HG03439 (cell line): ENCODE results near the gene CALN1.

ENCODE experiments used
- ATAC-seq: cut with Tn5 transposase; IDR thresholded peaks from one replicate; pipeline ENCODE4 v1.9.1; 2021; ENCODE audit warnings: mild to moderate bottlenecking, moderate library complexity; ENCODE audit not compliant: unreplicated experiment

Gene CALN1

DNA sequence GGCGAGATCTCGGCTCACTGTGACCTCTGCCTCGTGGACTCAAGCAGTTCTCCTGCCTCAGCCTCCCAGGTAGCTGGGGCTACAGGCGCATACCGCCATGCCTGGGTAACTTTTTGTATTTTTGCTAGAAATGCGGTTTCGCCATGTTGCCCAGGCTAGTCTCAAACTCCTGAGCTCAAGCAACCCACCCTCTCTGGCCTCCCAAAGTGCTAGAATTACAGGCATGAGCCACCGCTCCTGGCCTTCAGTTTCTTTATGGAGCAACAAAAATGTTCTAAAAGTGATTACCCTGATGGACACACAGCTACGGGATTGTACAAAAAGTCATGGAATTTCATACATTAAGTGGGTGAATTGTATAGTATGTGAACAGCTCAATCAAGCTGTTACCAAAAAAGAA is 216.0 kb downstream of the CALN1 start:
- ATAC-seq: no peak

DNA sequence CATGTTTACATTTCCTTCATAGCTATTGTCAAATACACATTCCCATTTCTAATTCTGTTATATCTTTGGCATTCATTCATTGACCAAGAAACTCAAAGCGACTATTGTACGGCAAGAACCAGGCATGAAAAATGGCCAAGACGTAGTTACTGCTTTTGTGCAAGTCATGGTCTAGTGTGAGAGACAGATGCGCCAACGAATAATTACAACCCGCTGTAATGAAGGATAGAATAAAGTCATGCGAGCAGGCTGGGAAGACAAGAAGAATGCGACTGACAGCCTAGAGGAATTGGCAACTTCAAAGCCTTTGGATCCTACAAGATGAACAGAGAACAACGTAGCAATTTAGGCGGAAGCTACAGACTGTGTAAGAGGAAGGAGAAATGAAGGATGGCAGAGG is 221.2 kb downstream of the CALN1 start:
- ATAC-seq: no peak

DNA sequence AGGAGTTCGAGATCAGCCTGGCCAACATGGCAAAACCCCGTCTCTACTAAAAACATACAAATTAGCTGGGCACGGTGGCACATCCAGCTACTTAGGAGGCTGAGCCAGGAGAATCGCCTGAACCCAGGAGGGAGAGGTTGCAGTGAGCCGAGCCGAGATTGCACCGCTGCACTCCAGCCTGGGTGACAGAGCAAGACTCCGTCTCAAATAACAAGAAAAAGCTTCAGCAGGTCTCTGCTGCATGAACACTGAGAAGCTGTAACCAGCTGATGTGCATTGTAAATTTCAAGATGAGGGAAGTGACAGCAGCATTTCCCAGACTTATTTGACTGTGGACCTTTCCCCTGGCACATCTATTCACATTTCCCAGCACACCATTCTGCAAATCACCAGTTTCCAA is 222.0 kb downstream of the CALN1 start:
- ATAC-seq: no peak

DNA sequence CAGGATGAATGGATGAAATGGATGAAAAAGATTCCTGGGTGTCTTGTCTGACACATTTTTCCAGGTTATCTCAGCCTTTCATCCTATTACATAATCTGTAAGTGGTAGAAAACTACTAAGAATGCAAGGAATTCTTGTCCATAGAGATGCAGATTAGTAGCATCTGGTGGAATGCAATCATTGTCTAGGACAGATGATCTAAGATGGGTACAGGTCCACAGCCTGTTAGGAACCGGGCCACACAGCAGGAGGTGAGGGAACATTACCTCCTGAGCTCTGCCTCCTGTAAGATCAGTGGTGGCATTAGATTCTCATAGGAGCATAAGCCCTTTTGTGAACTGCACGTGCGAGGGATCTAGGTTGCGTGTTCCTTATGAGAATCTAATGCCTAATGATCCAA is 225.0 kb downstream of the CALN1 start:
- no peak for ATAC-seq

DNA sequence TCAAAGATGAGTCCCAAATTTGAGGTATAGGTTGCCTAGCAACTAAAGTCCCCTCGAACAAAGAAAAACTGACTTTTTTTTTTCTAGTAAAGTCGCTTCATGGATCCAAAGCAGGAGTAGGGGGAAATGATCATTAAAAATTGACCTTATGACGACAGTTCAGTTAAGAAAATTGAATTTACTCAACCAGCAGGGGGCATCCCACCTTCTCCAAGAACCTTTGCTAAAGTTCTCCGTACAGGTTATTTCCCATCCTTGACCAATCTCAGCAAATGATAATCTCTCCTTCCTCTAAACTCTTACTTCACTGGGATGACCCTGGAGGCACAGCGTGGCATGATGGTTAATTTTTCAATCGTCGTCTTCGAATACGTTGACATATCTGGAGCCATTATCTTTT is 228.3 kb downstream of the CALN1 start:
- no peak for ATAC-seq

DNA sequence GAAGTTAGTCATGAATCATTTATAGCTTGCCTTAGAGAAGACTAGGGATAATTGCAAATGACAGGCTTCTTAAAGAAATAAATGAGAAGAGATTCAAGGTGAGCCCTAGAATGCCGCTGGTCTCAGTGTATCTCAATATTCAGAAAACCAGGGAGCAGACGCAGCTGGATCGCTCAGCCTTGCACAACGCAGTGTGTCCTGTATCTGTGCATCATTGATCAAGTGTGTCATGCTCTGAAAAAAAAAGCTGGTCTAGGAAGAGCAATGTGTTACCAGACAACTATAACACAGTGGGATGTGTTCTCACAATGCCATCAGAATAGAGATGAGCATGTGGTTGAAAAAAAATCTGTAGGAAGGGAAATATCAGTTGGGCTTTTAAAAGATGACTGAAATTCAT is 230.1 kb downstream of the CALN1 start:
- ATAC-seq: no peak

DNA sequence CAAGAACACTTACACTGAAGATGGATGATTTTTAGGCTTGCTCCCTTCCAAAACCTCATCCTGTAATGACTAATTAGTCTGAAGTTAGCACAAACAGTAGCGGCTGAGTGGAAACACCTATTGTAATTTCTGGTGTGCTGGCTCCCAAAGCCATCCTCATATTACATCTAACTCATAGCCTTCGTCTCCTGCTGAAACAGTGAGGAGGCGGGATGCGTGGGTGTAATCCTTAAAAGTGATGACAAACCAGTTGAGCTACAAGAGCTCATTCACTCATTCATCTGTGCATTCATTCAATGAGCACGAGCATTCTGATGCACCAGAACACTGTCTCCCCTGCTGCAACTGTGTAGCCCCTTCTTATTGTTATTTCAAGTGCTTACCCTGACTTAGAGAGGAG is 235.3 kb downstream of the CALN1 start:
- no peak for ATAC-seq

DNA sequence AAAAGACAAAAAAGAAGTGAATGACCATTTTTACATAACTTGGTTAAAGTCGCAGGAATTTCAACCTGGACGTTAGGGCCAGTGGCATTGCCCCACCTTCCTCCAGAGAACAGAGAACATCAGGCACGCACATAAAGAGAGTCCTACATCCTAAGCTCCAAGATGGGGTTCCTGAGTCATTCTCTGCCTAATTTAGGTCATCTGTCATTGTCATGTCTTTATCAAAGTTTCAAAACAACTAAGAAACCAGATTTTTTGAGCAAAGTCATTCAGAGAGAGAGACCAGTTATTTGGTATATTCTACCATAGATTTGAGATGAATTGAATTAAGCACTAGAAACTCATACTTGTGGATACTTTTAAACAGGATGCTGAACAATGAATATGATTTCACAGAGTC is 241.7 kb downstream of the CALN1 start:
- ATAC-seq: no peak

DNA sequence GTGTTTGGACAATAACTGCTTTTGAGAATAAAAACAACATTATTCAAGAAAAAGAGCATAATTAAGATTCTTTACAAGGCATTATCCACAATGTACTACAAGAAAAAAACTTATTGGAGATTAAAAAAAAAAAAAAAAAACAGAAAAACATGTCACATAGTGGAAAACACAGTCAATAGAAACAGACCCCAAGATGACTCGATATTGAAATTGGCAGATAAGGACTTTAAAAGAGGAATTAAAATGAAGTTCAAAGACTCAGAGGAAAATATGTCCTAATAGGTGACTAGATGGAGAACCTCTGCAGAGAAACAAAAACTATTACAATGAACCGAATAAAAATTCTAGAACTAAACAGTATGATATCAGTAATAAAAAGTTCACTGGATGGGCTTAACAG is 248.9 kb downstream of the CALN1 start:
- no peak for ATAC-seq

DNA sequence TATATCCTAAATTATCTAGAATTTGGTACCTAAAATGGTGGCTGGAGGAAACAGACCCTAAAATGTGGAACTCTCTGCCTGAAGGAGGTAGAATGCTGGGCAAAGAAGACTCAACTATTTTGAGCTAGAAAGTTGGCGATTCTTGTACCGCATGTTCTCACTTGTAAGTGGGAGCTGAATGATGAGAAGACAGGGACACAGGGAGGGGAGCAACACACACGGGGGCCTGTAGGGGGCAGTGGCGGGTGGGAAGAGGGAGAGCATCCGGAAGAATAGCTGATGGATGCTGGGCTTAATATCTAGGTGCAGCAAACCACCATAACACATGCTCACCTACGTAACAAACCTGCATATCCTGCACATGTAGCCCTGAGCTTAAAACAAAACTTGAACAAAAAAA is 250.6 kb downstream of the CALN1 start:
- no peak for ATAC-seq

DNA sequence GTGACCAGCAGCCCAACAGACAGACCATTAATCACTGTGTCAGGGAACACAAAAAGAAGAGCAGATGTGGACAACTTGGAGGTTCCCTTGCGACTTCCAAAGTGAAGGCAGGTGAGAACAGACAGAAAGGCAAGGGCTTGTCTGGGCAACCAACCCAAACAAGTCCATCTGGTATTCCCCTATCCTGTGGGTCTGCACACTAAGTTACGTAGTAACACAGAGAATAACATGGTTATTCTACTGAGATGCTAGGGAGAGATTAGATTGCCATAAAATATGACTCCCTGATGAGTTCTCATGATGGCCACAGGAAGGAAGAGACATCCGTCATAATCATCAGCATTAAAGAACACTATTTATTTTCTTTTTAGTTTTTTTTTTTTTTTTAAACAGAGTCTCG is 252.2 kb downstream of the CALN1 start:
- ATAC-seq: no peak

DNA sequence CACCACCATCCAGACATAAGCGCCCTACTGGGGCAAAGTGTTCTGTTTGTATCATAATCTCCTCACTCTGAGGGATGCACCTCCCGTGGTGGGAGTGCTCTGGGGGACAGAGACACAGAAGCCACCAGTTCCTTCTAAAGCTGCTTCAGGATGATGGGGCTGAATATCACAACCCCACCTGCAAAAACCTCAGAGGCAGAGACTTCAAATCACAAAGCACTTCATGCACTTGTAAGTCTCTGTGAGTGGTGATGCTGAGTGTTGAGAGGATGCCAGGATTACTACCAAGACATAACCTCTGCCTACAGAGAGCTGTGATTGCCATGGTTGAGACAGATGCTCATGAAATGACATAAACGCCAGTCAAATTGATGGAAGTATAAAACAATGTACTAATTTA is 255.5 kb downstream of the CALN1 start:
- ATAC-seq: no peak

DNA sequence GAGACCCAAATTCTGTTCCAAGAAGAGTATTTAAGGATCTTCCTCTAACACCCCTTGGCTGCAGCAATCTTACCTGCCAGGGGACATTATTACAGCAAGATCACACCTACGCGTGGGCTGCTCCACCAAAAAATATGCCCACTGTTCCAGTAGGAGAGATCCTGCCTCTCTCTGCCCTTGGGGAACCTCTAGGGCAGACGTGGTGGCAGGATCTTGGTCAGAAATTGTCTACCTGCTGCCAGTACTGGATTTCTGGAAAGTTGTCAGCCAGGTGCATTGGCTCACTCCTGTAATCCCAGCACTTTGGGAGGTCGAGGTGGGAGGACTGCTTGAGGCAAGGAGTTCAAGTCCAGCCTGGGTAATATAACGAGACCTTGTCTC is 259.0 kb downstream of the CALN1 start:
- ATAC-seq: no peak

DNA sequence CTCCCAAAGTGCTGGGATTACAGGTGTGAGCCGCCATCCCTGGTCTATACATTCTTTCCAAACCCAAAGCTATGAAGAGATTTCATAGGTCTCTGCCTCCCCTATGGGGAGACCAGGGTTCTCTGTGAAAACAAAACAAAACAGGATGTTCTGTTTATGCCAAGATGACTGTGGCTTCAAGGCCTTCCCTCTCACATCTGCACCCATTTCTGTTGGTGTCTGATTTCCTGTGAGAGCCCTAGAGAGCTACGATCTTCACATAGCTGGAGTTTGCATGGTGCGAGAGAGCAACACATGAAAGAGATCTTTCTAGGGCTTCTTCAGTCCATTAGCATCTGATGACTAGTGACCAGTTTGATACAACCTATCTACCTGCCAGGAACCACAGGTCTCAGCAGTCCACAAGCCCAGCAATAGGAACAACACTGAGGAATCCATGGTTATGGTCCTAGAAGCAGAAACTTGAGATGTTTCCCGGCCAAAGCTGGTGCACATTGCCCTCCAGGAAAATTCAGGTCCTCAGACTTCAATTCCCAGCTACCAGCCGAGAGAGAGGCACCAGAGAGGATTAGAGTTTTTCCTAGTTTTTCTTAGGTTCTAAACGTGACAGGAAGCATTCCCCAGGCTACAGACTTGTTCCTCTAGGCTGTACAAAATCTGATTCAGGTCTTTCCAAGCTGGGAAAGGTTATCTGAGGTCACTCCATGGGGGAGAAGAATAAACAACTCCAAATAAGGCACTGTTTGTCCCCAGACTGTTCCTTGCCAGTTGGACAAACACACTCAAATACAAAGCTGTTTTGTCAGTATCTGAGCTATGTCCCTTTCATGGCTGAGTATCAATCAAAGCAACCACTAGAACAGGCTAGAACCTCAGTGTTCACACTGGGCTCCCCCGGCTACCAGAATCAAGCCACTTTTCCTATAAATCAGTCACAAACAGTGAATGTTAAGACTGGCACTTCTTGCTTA is 259.7 kb downstream of the CALN1 start:
- no peak for ATAC-seq

DNA sequence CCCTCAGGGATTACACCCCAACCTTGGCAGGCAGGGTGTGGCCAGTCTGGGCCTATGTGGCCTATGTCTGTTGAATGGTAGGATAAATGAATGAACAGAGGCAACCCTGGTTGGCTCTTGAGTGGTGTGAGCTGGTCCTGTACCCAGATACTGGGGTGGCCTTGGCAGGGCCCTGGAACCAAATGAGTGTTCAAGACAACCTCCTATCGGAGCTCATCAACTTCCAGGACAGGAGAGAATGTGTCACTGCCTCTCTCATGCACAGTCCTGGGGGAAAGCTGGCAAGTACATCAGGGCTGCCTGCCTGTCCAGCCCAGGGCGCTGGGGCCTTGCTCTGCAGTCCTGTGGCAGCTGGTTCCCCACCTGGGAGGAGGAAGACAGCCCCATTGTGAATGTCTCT is 271.6 kb downstream of the CALN1 start:
- ATAC-seq: no peak

DNA sequence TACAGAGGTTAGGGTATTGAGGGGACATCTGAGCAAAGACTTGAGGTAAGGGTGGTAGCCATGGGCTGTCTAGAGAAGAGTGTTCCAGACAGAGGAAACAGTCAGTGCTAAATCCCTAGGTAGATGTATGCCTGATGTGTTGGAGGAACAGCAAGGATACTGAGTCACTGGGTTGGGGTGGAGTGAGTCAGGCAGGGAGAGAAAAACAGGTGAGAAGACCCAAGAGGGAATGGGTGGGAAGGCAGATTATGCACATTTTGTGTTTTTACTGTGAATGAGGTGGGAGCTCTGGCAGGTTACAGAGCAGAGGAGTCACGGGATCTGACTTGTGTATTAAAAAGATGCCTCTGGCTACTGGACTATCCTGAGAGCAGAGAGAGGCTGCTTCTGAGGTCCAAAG is 285.0 kb downstream of the CALN1 start:
- ATAC-seq: no peak

DNA sequence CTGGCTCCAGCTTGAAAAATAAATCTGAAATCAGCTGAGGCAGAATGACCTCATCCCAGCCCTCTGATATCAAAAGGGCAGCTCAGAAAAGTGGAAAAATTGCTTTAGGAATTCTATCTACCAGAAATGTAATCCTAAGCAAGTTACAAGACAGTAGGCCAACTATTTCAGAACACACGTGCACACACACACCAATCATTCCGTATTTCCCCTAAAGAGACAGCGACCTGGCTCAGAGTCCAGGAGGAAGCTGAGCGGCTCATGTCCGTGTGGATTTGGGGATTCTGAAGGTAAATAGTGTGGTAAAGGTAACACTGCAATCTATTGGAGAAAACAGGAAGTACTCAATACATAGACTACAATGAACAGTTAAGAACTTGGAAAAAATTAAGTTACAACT is 288.2 kb downstream of the CALN1 start:
- no peak for ATAC-seq

DNA sequence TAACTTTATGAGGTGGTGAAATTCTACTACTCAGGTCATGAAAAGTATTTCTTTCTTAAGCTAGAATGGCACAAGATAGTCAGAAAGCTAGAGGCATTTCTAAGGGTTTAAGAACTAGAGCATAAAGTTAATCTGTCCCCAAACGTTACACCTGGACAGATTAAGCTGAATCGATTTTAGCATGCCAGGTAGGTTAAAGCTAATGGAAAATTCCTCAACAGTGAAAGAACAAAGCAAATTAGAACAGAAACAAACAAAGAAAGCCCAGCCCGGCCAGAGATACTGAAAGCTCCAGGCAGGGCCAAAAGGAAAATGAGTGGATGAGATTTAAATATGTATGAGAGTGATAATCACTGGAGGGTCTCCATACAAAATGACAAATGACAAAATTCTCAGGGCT is 293.8 kb downstream of the CALN1 start:
- ATAC-seq: no peak

DNA sequence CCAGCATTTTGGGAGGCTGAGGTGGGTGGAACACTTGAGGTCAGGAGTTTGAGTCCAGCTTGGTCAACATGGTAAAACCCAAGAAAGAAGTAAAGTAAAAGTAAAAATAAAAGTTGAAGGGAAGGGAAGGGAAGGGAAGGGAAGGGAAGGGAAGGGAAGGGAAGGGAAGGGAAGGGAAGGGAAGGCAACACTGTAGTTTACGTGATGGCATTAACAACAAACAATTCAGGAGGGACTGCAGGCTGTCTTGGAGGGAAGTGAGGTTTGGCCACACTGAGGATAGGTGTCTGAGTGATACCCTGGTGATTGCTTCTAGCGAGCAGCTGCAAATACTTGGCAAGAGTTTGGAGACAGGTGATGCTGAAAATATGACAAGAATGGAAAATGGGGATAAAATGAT is 298.0 kb downstream of the CALN1 start:
- no peak for ATAC-seq

DNA sequence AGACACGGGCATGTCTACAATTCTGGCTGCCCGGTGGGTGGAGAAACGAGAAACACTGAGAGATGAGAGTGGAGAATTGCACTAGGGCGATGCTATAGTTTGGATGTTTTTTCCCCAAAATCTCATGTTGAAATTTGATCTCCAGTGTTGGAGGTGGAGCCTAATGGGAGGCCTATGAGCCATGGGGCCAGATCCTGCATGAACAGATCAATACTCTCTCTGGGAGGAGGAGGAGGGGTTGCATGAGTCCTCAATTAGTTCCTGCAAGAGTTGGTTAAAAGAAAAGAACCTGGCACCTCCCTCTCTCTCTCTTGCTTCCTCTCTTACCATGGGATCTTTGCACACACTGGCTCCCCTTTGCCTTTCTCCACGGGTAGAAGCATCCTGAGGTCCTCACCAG is 299.1 kb downstream of the CALN1 start:
- no peak for ATAC-seq

DNA sequence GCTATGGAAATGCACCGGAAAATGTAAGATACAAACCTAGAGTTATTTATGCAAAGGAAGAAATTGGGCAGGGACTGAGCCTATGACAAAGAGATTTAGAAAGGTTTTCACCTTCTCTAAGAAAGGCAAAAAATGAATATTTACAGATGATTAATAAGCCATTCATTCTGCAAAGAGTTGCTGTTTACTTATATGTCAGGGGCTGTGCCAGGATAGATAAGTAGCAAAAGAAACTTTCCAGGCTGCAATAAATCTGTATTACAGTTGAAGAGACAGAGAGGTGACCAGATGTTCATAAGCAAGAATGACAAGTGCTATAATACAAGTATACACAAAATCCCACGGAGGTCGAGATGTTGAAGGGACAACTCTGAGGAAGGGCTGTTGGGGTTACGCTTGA is 299.6 kb downstream of the CALN1 start:
- ATAC-seq: no peak

DNA sequence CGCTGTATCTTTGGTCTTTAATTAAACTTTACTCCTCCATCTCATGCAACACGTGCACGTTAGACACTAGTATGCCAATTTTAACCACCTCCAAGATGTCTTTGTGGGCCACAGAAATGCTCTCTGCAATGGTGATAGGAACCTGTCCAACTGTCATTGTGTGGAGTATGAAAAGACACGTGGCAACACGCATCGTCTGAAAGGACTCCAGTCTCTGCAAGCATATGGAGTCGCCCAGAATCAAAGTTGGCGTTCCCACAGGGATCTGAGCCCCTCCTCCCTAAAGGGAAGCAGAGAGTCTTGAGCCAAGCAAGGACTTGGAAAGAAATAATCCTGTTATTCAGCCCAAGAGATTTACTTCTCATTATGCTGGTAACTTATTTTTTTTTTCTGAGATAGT is 301.1 kb downstream of the CALN1 start:
- ATAC-seq: no peak

DNA sequence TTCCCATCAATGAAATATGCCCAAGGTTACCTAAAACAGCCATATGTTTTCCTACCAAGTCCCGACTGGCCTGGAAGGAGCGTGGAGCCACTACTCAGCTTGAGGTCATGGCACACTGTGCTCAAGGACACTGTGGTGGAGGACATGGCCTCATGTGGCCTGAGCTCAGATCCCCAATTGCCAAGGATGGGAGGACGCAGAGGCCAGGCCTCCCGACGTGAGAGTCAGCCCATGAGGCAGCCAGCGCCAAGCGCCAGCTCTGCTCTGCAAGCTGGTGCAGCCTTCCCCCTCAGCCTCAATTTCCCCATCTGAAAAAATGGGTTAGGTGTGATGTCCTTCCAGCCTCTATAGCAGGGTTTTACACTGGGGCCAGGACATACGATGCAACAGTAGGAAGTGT is 302.6 kb downstream of the CALN1 start:
- no peak for ATAC-seq
